Renal pelvis (tissue), 4 donors: Measurements from ENCODE around the gene RELT. TPM values are rescaled to one million over a fixed set of nuclear protein-coding genes. Genes with fewer than 3 reads are reported as not detected.
"Not testable (repeated sequence)": the region's sequence is repeated elsewhere in the genome, so short reads cannot be mapped to it uniquely, and the experiment has no call there.

Source experiments
- DNase-seq: peaks from one replicate; pipeline ENCODE4 v3.0.0-alpha.2; 2013
- polyA plus RNA-seq, 3 donors: library from polyadenylated mRNA; unstranded; fragments of 120-200 nt; gene quantifications; one replicate each; pipeline ENCODE4 v1.2.1, GENCODE V29; 2013; ENCODE audit not compliant: insufficient read length in 3 of 3

RELT gene
- polyA plus RNA-seq, 3 donors = 2.9 to 5.3 (median 3.7) TPM

DNA sequence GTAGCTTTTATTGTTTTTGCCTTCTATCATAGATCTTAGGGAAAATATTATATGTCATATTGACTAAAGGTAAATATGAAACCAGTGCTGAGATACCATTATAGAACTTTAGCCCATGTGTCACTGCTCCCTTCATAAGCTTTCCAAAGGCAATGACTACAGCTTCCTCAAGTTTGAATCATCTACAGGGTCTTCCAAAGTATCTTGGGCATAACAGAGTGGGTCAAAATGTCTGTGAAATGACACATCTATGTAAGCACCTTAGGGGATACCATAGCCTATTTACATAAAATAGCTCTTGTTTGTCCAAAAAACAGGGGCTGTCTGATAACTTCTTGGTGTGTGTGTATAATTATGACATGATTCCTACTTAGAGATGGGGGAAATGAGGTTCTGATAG, 52.5 kb downstream of the RELT start:
- DNase-seq = no peak

DNA sequence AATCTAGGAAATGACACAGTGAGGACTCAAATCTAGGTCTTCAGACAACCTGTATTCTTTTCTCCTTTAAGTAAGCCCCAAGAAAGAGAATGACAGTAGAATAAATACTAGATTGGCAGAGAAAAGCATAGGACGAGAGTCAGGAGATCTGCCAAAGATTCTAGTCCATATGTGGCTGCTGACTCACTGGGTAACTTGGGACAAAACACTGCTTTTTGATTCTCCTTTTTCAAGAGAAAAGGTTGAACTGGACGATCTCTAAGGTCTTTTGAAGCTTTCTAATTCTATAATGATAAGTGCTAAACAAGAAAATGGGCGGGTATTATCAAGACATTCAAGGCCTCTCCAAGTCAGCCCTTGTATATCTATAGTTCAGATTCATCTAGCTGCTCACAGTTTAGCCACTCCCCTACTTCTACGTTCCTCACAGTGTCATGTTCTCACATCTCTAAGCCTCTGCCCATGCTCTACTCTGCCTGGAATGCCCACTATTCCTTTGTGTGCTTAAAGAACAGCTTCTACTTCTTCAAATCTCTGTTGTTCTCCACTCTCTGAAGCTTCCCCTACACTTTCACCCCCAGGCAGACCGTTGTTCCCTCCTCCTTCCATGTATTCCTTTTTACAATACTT, 53.0 kb downstream of the RELT start:
- DNase-seq = no peak

DNA sequence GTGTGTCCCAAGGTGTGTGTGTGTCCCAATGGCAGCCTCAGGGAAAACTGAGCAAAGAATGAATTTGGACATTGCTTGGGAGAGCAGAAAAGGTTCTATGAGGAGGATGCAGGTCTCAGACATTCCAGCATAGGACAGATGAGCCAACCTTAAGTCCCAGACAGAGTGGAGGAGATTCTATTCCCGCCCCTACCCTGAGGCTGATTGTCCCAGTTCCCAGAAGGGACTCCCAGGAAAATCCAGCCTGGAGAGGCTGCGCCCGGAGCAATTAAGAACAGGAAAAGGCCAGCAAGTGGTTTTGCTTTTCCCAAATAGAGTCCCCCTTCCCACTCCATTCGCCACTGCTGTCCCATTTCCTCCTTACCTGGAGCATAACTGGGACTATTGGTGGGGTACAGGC, 54.1 kb downstream of the RELT start:
- no peak for DNase-seq

DNA sequence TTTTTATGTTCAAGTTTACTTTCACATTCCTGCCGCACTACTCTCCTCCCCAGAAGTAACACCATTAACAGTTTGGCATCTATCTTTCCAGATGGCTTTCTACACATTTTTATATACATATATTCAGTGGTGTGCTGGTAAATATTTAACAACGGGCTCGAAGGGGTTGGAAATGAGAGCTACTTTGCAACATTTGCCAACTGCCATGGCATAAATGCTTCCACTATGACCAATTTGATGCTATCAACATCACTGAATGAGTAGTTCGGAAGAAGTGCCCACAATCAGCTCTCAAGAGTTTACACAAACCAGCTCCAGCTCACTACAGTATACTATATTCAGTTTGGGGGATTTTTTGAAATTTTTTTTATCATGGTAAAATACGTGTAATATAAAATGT, 55.2 kb downstream of the RELT start:
- no peak for DNase-seq

DNA sequence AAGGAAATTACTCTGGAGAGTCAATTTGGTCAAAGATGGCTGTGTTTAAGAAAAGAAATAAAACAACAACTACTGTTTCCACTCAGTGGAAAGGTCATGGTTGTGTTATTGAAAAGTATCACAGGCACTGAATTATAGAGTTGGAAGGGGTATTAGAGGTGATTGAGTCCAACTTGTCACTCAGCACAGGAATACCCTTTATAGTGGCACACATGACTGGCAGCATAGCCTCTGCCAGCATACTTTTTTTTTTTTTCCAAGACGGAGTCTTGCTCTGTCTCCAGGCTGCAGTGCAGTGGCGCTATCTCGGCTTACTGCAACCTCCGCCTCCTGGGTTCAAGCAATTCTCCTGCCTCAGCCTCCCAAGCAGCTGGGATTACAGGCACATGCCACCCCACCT, 60.7 kb downstream of the RELT start:
- not testable (repeated sequence) for DNase-seq

DNA sequence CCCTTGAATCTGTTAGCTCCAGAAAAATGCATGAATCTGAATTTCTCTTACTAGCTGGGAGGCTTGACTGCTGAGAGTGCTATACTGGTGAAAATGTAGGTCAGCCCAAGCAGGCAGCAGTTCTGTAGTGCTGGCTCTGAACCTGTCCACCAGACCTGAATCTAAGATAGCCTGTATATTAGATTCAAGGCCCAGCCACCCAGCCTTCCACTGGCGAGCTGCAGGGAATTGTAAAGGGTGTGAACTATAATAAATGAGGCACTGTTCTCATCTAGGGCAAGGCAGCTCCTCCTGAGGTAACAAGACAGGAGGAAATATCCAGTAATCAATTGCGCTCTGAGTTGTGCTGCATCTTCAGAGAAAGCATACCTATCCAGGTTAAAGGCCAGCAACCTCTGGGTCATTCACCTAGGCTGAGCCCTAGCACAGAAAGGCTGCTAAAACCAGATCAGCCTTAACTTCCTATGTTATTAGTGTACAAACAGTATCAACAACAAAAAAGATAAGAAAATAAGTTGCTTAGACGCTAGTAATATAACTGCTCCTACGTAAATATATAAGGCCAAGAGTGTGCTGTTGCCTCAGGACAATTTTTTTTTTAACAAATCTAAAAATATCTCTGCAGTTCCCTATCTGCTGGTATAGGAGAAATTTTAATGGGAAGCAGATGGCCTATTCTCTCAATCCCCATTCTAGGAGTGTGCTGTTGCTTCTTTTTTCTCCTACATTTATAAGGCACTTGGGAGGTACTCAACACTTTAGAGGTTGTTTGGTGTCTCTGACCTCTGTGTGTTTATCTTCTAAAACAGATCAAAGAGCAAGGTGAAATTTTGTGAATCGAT, 63.0 kb downstream of the RELT start:
- no peak for DNase-seq

DNA sequence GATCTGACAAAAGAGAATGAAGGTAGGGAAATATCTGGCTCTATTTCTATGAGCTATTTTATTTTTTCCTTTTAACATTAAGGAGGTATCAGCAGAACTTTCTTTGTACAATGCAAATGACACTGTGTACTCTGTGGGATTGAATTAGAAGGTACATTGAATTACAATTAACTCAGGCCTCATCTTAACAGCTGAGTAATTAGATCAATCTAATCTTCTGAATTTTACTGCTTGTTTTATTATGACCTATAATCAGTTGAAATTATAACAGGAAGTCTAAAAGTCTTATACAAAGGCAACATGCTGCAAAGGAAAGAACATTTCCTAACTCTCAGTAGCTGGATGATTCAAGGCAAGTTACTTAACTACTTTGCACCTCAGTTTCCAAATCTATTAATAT, 69.8 kb downstream of the RELT start:
- no peak for DNase-seq

DNA sequence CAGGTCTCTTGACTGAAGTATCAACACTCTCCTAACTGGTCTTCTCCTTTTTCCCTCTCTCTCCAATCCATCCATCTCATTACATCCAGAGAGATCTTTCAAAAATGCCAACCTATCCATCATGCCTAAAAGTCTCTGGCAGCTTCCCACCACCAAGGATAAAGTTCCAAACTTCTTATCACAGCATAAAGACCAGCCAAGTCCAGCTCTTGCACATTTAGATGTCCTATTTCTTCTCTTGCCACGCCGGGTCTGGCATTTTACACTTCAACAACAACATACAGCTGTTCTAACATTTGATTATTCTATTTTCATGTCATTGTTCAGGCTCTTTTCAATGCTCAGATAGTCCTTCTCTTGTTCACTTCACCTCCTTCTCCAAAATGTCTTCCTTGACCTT, 70.6 kb downstream of the RELT start:
- no peak for DNase-seq

Other genes with a start within 250 kb of the RELT start
- 10 to 100 TPM; 34.3 to 38.3 (median 34.6) TPM for gene FCHSD2, start 234.1 kb upstream of the RELT start, polyA plus RNA-seq
- under 1 TPM; 0.84 to 0.93 (median 0.93) TPM for gene P2RY2, start 158.1 kb upstream of the RELT start, polyA plus RNA-seq
- gene P2RY6, start 104.1 kb upstream of the RELT start, polyA plus RNA-seq = 1 to 10 TPM; 1.2 to 2.0 (median 1.9) TPM
- 100 to 1,000 TPM in 2 of 3 donors, 10 to 100 TPM in 1; 91.9 to 121 (median 107) TPM for gene ARHGEF17, start 68.1 kb upstream of the RELT start, polyA plus RNA-seq
- 10 to 100 TPM; 44.5 to 47.6 (median 47.3) TPM for gene FAM168A, start 221.7 kb downstream of the RELT start, polyA plus RNA-seq